GM18861 (cell line): Measurements from ENCODE around the gene ATP6V0E1.
"Not testable (repeated sequence)": the region's sequence is repeated elsewhere in the genome, so short reads cannot be mapped to it uniquely, and the experiment has no call there.

Experiments used
- ATAC-seq: cut with Tn5 transposase; IDR thresholded peaks from one replicate; pipeline ENCODE4 v1.9.1; 2021; ENCODE audit not compliant: unreplicated experiment

Gene ATP6V0E1

DNA sequence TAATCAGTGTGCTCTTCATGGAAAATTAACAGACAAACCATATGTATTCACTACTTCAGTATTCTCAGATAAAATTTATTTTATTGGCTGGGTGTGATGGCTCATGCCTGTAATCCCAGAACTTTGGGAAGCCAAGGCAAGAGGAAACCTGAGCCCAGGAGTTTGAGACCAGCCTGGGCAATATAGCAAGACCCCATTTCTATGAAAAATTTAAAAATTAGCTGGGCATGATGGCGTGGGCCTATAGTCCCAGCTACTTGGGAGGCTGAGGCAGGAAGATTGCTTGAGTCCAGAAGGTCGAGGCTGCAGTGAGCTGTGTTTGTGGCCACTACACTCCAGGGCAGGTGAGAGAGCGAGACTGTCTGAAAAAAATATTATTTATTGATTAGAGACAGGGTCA is 49.2 kb downstream of the ATP6V0E1 start:
- no peak for ATAC-seq

DNA sequence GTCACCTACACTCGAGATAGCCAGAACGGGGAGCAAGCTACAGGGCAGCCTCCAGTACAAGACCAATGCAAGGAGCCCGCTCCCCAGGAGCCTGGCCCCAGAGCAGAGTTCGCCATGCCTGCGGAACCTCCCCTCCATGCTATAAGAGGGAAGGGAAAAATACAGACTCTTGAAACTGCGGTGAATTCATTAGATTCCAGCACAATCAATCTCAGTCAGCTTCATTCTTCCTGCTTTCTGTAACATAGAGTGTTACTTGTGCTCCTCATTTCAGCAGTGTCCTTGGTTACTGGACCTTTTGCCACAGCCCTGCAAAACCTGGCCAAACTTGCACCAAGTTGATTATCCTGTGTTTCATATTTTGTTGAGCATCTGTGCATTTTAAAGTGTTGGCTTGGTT is 50.4 kb downstream of the ATP6V0E1 start:
- no peak for ATAC-seq

DNA sequence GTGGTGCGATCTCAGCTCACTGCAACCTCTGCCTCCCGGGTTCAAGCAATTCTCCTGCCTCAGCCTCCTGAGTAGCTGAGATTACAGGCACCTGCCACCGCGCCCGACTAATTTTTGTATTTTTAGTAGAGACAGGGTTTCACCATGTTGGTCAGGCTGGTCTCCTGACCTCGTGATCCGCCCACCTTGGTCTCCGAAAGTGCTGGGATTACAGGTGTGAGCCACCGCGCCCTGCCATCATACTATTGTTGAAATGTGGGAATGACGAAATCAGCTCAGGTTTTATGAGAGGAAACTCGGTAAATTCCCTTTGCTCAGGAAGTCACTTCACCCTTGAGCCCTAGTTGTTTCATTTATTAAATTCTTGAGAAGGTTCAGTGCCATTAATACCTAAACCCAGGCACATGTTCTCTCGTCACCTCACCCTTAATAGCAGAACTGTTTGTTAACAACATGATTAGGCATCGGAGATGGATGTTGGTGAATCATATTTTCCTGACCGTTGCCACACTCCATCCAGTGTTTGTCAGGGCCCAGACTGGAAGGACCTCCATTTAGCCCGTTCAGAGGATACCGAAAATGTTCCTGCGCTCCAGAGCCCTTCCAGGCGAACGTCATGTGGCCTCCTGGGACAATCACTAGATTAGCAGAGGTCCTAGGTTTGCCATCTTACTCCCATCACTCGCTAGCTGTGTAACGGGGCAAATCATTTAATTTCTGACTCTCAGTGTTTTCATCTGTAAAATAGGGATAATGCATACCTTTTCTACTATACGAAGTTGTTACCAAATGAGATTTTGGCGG is 52.5 kb downstream of the ATP6V0E1 start:
- ATAC-seq, result peak; percentile 60

DNA sequence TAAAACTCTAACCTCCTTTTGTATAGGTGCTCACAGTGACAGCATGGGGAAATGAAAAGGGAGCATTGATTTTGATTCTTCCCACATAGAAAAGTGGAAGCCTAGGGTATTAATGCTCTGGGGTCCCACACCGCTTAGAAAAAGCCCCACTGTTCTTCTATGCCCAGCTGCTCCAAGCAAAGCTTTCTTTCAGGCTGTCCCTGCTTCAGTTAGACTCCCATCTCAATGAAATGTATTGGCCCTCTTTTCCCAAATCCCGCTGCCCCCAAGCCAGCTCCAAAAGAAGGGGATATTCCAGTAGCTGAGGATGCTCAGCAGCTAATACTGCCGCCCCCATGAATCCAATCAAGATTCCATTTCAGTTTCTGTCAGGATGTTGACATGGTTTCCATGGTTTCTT is 55.6 kb downstream of the ATP6V0E1 start:
- no peak for ATAC-seq

DNA sequence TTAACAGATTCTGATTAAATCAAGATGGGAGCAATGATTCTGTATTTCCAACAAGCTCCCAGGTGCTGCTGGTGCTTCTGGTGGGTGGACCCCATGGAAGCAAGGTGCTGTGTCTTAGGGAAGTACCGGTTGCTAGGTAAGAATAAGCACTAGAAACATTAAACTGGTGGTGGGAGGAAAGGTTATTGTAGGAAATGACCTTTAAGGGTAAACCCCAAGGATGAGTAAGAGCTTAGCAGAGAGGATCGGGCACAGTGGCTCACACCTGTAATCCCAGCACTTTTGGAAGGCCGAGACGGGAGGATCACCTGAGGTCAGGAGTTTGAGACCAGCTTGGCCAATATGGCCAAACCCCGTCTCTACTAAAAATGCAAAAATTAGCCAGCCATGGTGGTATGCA is 56.4 kb downstream of the ATP6V0E1 start:
- no peak for ATAC-seq

DNA sequence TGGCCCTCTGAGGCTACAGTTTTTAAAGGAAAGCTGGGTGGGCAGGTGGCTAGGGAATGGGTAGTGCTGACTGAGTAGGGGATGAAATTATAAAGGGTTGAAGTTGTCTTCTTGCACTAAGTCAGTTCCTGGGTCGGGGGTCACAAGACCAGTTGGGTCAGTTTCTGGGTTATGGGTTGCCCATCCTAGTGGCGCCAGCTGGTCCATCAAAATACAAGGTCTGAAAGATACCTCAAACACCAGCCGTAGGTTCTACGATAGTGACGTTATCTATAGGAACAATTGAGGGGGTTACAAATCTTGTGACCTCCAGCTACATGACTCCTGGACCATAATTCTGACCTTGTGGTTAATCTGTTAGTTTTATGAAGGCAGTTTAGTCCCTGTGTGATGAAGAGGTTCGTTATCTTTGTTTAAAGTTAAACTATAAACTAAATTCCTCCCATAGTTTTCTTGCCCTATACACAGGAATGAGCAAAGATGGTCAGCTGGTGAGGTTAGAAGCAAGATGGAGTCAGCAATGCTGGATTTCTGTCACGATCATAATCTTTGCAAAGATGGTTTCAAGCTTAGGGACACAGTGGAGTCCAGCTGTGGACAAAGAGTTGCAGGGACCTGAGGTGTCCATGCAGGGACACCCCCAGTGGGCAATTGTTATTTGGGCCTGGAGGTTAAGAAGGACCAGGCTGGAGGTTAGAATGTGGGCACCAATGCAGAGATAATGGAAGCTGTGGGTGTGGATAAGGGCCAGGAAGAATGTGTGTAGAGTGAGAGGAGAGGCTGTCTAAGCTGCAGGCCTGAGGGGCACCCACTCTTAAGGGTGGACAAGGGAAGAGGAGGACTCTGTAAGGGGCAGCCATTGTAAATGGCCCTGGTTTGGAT is 58.6 kb downstream of the ATP6V0E1 start:
- no peak for ATAC-seq

DNA sequence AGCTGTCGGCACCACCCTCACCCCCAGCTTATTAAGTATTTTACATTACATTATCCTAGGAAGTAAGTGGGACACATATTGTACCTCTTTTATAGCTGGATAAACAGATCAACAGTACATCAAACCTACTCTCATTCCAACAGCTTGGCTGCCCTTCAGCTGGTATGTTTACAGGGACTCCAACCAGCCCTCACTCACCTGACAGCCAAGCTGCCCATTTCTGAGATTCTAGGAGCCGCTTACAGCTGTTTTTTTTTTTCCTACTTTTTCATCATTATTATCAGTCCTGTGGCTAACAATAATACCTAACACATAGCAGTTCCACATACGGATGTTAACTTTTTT is 59.2 kb downstream of the ATP6V0E1 start:
- ATAC-seq, result no peak

DNA sequence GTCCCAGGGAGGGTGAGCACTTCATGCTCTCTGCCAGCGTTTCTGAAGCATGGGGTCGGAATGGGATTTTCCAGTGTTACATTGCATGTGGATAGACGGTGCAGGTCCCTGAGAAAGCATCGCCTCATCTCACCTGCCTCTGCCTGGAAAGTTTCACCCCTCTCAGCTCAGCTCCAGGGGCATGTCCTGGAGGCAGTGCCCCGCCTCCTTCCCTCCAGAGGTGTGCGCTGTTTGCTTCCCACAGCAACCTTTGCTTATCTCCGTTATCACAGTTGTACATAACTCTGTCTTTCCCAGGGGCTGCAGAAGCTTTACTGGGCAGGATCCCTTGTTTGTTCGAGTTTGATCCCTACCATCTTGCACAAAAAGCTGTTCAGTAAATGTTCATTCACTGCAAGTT is 61.9 kb downstream of the ATP6V0E1 start:
- ATAC-seq, result no peak

DNA sequence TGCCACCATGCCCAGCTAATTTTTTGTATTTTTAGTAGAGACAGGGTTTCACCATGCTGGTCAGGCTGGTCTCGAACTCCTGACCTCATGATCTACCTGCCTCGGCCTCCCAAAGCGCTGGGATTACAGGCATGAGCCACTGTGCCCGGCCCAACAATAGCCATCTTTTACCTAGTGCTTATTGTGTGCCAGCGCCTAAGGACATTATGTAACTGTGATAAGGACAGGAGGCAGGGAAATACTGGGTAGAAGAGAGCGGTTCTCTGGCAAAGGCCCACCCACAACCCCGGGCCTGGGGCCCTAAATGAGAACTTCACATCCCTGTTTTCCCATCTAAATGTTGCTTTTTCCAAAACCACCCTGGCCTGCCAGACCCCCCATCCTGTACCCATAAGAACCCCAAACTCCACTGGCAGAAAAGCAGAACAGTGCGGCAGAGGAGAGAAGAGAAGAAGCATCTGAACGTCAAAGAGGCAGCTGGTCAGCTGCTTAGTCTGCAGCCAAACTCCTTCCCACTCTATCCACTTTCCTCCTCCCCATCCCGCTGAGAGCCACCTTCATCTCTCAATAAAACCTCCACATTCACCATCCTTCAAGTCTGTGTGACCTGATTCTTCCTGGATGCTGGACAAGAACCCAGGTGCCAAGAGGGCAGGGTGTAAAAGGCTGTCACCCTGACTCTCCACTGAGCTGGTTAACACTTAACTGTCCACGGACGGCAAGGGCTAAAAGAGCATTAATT is 63.7 kb downstream of the ATP6V0E1 start:
- not testable (repeated sequence) for ATAC-seq

DNA sequence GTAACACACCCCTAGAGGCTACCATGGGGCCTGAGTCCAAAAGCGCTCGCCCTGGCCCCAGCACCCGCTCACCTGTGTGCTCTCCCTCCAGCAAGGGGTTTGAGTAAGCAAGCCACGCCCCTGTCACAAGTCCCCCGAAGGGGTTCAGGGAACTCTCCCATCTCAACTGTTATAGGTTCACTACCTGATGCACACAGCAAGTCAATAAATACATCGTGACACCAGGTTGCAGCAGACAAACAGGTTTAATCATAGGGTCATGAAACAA is 64.2 kb downstream of the ATP6V0E1 start:
- ATAC-seq, result no peak

DNA sequence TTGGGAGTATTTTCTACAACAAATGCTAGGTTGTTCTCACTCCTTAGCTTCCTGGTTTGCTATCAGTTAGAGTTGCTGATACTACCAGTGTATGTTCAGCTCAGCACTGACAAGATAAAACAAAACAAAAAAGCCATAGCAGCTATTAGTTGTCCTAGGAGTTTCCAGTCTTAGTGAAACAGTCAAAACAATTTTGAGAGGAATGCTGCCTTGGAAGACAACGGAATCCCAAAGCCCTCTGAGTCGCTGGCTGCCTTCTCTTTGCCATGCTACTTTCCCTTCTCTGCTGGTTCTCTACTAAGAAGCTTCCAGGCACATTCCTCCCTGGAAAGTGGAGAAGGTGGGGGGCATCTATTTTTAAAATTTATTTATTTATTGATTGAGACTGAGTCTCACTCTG is 67.2 kb downstream of the ATP6V0E1 start:
- no peak for ATAC-seq

DNA sequence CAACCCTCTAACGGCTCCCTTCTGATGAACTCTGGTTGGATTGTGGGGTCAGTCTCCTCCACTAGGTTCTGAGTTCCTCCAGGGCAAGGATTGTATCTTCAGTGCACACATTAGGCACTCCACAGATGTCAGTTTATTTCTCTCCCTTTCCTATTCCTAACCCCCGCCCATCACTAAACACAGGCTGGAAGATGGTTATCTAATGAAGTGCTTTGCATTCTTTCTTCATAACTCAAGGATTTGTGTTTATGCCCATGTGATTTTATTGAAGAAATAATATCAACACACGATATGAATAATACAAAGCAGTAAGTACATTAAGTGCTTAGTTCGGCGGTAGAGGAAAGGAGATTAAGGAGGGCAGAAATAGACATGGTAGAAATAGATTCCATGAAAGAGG is 68.2 kb downstream of the ATP6V0E1 start:
- ATAC-seq, result no peak

DNA sequence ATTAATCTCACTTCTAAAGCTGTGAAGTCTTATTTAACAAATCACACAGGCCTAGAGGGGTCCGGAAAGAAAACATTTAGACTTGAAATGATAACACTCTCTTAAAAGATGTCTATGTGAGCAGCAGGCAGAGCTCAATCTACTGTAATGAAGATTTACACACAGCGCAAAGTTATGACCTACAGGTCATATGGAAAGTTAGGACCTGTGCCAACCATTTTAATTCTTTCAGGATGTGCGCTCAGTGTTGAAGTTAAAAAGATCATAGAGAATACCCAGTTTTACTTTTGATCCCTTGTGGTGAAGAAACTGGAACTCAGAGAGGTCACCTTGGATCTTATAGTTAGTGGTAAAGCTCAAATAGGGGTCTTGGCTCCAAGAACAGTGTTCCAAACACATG is 69.5 kb downstream of the ATP6V0E1 start:
- ATAC-seq, result no peak

DNA sequence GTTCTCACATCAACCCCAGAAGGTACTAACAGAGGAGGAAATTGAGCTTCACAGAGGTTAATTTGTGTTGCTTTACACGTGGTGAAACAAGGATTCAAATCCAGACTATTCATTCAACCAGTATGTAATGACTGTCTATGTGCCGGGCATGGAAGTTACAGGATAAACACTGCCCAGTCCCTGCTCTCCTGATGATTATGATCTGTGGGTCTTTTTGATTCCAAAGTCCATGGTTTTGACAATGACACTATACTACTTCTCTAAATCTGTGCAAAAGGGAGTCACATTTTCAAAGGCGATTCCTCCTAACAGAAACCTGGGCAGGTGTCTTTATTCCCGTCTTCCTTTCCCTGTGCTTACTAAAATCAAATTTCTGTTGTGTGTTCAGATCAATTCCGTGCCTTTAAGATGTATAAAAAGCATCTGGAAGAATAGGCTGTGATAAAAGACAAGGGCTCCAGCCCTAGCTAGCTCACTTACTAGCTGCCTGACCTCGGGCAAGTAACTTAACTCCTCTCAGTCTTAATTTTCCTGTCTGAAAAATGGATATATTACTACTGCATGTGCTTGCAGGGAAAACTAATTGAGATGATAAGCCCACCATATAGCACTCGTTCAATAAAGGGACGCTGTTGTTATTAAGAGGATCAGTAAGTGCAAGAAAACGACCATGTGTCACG is 71.6 kb downstream of the ATP6V0E1 start:
- no peak for ATAC-seq

DNA sequence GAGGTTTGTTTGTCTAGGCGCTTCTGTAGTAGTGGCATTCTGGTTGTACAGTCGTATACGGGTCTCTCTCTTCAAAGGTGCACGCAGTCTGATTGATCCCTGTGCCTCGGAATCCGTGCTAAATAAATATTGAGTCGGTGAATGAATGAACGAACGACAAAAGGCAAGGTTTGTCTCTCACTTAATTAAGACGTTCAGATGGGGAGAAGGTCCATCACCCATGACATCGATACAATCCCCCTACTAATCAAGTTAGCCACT is 72.1 kb downstream of the ATP6V0E1 start:
- ATAC-seq, result no peak

DNA sequence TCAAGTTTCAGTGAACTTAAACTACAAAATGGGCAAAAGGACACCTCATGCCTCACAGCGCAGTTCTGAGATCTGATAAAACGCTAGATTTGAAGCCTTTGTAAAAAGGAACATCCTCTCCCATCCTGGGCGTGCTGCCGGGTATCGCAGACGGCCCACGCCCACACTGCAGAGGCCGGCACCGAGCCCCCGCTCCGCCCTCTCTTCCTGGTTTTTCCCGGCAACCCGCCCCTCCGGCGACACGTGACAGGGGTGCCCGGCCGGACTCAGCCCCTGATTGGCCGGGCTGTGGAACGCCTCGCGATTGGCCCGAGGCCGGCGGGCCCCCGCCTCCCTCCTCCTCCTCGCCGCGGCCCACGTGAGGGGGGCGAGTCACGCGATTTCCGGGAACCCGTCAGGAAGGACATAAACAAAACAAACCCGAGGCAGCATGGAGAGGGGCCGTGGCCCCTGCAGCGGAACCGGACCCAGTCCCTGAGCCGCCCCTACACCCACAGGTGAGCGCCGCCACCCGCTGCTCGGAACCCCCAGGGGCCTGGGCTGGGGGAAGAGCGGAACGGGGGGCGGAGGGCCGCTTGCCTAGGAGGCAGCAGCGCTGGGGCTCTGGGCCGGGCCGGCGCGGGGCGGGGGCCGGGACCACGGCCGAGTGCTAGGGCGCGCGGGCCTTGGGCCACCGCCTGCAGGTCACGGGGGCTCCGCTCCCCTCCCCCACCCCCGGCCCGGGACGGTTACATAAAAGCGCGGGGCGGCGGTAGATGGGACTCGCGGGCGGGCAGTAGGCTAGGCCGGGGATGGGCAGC is 72.6 kb downstream of the ATP6V0E1 start, which contains the start of gene CREBRF:
Gene CREBRF (plus strand): TSS at position 370 of the 800 bp plus-strand sequence. CDS start 24,424 bp downstream, outside the sequence.
- ATAC-seq, result peak; percentile 61

DNA sequence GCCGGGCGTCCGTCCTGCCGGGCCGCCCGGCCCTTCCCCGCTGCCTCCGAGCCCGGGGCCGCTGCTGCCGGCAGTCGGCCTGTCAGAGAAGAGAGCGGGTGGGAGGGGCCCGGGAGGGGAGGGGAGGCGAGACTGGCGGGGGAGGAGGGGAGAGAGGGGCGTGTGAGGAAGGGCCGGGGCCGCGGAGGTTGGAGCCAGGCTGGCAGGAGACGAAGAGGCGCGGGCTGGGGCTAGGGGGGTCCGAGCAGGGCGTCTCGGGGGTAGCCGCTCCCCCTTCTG is 73.2 kb downstream of the ATP6V0E1 start:
- ATAC-seq, result no peak

DNA sequence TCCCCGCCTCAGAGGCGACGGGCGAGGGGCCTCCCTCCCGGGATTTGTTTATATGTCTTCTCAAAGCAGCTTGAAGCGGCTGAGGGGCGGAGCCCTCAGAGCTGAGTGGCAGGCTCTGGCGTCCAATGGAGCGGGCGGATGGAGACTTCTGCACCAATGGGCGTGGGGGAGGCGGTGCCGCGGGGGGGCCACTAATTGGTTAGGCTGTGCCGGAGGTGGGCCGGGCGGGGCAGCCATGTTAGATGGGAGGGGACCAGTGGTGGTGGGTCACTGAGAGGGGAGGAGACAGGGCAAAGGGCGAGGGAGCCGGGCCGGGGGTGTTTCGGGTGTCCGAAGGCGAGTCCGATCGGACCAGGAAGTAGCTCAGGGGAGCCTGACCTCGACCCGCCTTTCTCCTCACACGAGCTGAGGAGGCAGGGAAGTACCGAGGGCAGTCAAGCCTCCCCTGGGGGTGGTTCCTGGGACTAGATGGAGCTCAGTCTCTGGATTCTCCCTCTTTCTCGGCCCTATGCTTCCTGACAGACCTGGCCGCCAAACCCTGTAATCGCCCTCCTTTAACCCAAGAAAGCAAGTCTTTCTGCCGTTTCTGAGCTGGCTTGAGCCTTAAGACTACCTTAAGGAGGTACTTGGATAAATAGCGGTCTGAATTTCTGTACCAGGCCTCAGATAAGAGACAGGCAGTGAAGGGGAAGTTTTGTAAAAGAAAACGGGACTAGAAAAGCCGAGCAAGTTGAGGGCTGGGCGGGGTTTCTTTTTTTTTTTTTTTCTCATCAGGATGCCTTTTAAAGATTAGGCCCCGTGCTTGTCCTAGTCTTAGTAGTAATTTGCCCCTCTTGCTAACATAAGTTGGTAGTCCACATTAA is 73.7 kb downstream of the ATP6V0E1 start:
- peak; percentile 56 for ATAC-seq

DNA sequence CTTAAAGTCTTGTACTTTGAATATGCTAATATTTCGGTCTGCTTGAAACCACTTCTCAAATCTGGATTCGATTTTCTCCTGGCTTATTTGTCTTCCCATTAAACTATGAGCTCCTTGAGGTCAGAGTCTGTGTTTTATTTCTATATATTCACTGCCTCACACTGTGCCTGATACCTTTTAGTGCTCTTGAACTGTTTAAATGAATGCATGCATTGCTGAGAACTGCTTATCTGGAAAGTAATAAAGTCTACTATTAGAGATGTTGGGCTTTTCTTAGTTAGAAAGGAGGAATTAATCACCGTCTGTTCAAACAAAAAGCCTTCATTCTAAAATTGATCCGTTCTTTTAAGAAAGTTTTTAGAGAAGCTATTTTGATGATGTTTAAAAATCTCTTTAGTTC is 78.6 kb downstream of the ATP6V0E1 start:
- no peak for ATAC-seq

DNA sequence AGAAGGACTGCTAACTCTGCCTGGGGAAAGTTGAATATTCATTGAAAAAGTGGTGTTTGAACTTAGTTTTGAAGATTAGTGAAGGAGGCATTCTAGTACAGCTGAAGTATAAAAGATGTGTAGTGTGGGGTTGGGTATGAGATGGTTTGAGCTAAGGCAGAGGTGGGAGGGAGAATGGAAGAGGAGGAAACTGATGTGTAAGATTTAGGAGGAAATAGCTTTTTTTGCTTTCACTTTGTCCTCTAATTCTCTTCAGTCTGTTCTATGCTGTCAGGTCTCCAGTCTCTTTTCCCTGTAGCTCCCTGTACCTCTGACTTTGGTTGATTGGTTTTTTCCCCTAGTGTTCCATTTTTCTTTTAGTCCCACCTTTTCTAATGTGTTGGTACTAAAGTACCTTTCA is 81.6 kb downstream of the ATP6V0E1 start:
- peak; percentile 46 for ATAC-seq
